ENCODE results near the gene OR6X1. TPM values are rescaled to one million over a fixed set of nuclear protein-coding genes. Genes with fewer than 3 reads are reported as not detected.
"Not testable (repeated sequence)": the region's sequence is repeated elsewhere in the genome, so short reads cannot be mapped to it uniquely, and the experiment has no call there.

Gene OR6X1
- total and polyA plus RNA-seq, 9 donors = not detected

GRCh38 chr11:123719452-123719851 lies 34.9 kb downstream of the OR6X1 start:
- 76 to 85% (median 80%) methylated on average over 1 of the region's 1 CpG for WGBS, 3 donors
- Histone ChIP-seq H3K9me3 (no peaks in the 10 kb centered on the region), H3K4me1 (ENCODE audit: insufficient read depth) (no peaks in the 10 kb centered on the region), H3K27ac (no peak overlapping the region), H3K27me3 (no peaks in the 10 kb centered on the region), H3K4me3 (no peak overlapping the region), H3K36me3 (no peaks in the 10 kb centered on the region)
- intact Hi-C loops (cut with DNase I) = no loop called here
- DNase-seq = no peak
- TF ChIP-seq EP300 (IDR thresholded peaks at IDR 0.05) = no peak
- TF ChIP-seq CTCF (IDR thresholded peaks at IDR 0.05) = no peak
- TF ChIP-seq POLR2A (IDR thresholded peaks at IDR 0.05) = no peak

GRCh38 chr11:123718469-123718868 lies 35.8 kb downstream of the OR6X1 start:
- Histone ChIP-seq H3K4me1 (ENCODE audit: insufficient read depth) (no peaks in the 10 kb centered on the region), H3K36me3 (no peaks in the 10 kb centered on the region), H3K4me3 (no peak overlapping the region), H3K27ac (no peak overlapping the region), H3K9me3 (no peaks in the 10 kb centered on the region), H3K27me3 (no peaks in the 10 kb centered on the region)
- intact Hi-C loops (cut with DNase I) = no loop called here
- 92 to 93% (median 92%) methylated on average over 4 of the region's 4 CpGs for WGBS, 3 donors
- TF ChIP-seq POLR2A (IDR thresholded peaks at IDR 0.05) (no peak), EP300 (IDR thresholded peaks at IDR 0.05) (no peak), CTCF (IDR thresholded peaks at IDR 0.05) (no peak)
- DNase-seq = no peak

- Histone ChIP-seq H3K9me3 (no peaks in the 10 kb centered on the region), H3K27ac (no peak overlapping the region), H3K36me3 (no peaks in the 10 kb centered on the region), H3K27me3 (no peaks in the 10 kb centered on the region), H3K4me3 (no peak overlapping the region), H3K4me1 (ENCODE audit: insufficient read depth) (no peaks in the 10 kb centered on the region)
- intact Hi-C loops (cut with DNase I) = no loop called here
- no peak for DNase-seq
- TF ChIP-seq EP300 (IDR thresholded peaks at IDR 0.05) (no peak), POLR2A (IDR thresholded peaks at IDR 0.05) (no peak), CTCF (IDR thresholded peaks at IDR 0.05) (no peak)
- WGBS, 3 donors = 84 to 92% (median 90%) methylated on average over 2 of the region's 2 CpGs
These were observed 36.3 kb downstream of the OR6X1 start for GRCh38 chr11:123718063-123718462.

- intact Hi-C loops (cut with DNase I); H3K27ac ChIP-seq: not testable (repeated sequence)
- 78 to 83% (median 80%) methylated on average over 3 of the region's 3 CpGs for WGBS, 3 donors
These were observed 41.7 kb downstream of the OR6X1 start for GRCh38 chr11:123712627-123713026.

DNA sequence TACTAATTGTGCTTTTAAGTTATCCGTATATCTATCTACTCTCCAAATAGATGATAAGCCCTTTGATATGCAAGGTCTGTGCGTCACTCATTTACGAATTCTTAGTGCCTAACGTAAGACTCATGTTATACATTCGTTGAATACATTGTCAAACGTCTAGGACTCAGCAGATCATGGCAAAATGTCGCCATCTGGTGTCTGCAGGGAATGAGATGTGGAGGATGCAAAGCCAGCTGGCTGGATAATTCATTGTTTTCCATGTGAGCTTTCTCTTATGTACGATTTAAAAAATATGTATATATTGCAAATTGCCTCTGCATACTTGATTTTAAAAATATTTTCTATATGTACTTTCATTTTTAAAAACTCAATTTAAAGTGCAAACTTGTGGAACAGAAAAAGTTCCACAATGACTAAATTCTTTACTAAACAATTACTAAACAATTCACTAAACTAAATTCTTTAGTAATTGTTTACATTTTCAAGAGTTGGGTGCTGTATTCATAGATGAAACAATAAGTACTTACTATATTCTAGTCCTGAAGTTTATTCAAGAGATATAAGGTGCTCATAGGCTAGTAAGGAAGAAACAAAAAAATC lies 46.6 kb downstream of the OR6X1 start:
- TF ChIP-seq CTCF (IDR thresholded peaks at IDR 0.05) = peak; percentile 29 to 59 (median 44)
- TF ChIP-seq POLR2A (IDR thresholded peaks at IDR 0.05) = no peak
- intact Hi-C loops (cut with DNase I) = loop anchor here (2.0 to 10.0 kb wide), 5 partner anchors 123 to 195 kb away; no protein-coding TSS in a partner anchor
- no peaks in the 10 kb centered on the region for H3K9me3 ChIP-seq
- DNase-seq = peak; percentile 20 to 42 (median 32)
- H3K27ac ChIP-seq = no peak overlapping the region
- no peak overlapping the region for H3K4me3 ChIP-seq
- 2 to 3% (median 2%) methylated on average over 8 of the region's 8 CpGs for WGBS, 3 donors
- no peaks in the 10 kb centered on the region for H3K27me3 ChIP-seq
- H3K36me3 ChIP-seq = no peaks in the 10 kb centered on the region
- peaks cover 2% of the 10 kb centered on the region for H3K4me1 ChIP-seq (ENCODE audit: insufficient read depth)

More at GRCh38 chr11:123712627-123713026, 41.7 kb downstream of the OR6X1 start:
- not testable (repeated sequence) for DNase-seq; H3K36me3 ChIP-seq; H3K9me3 ChIP-seq; H3K4me3 ChIP-seq; H3K4me1 ChIP-seq (ENCODE audit: insufficient read depth); H3K27me3 ChIP-seq
